Measurements from ENCODE around the gene ZBTB32.

GRCh38 chr19:35751839-35752745 lies 47.7 kb downstream of the ZBTB32 start:
- no peak for TF ChIP-seq CTCF (conservative IDR thresholded peaks at IDR 0.05; ENCODE audit: low read depth in 2 of 2)
- no peak for TF ChIP-seq POLR2AphosphoS5 (IDR thresholded peaks at IDR 0.05; ENCODE audit: low read depth)
- no peak for TF ChIP-seq EZH2 (IDR thresholded peaks at IDR 0.05; ENCODE audit: low read depth, unreplicated experiment)
- no peak for TF ChIP-seq EZH2phosphoT487 (IDR thresholded peaks at IDR 0.05; ENCODE audit: unreplicated experiment)
- TF ChIP-seq CREB1 (CRISPR knock-in tag; IDR thresholded peaks at IDR 0.05; ENCODE audit: low read depth): no peak
- TF ChIP-seq JUNB (IDR thresholded peaks at IDR 0.05; ENCODE audit: unreplicated experiment): no peak
- TF ChIP-seq REST (IDR thresholded peaks at IDR 0.05; ENCODE audit: unreplicated experiment): no peak
- no peak for TF ChIP-seq ZNF114 (CRISPR knock-in tag; IDR thresholded peaks at IDR 0.05)
- no peak for TF ChIP-seq ZNF331 (CRISPR knock-in tag; IDR thresholded peaks at IDR 0.05; ENCODE audit: low read depth)
- TF ChIP-seq NANOG (IDR thresholded peaks at IDR 0.05; ENCODE audit: borderline replicate concordance): no peak
